Stimulated activated CD4-positive, alpha-beta T cell treated with anti-CD3 and anti-CD28 coated beads, Interleukin-15, amount 100 ng/mL, for 1 hour (primary cell): ENCODE measurements around the gene KHNYN.
A peak's percentile ranks its signal among the peaks of the same experiment; 100 is the strongest.
"Not testable (repeated sequence)": the region's sequence is repeated elsewhere in the genome, so short reads cannot be mapped to it uniquely, and the experiment has no call there.

ENCODE experiments used
- DNase-seq, 2 donors: peaks; one replicate each; pipeline ENCODE4 v3.0.0-alpha.2; 2020; ENCODE audit warnings: low read depth in 1 of 2, low spot score in 1 of 2

Gene KHNYN

DNA sequence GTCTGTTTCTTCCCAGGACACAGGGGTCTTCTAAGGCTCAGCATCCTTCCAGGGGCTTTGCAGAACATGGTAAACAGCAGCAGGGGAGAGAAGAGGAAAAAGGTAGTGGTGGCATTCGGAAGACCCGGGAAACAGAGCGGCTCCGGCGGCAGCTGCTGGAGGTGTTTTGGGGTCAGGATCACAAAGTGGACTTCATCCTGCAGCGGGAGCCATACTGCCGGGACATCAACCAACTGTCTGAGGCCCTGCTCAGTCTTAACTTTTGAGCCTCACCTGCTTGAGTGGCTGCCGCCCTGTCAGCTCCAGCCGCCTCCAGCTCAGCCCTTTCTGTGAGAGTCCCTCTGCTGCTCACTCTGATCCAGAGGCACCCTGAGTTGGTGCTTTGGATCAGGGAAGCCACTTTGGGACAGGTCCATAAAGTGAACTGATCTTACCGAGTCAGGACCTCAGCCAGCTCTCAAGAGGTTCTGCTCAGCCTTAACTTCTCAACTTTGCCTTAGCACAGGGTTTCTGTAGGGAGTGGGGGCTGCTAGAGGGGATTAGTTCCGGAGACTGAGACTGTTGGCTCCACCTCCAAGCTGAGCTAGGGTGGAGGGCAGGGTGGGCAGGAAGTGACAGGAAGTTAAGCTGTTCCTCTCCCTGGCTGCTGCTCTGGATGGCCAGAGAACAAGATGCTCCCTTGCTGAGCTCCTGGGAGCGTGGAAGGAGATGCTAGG is 7.4 kb downstream of the KHNYN start:
- no peak for DNase-seq

DNA sequence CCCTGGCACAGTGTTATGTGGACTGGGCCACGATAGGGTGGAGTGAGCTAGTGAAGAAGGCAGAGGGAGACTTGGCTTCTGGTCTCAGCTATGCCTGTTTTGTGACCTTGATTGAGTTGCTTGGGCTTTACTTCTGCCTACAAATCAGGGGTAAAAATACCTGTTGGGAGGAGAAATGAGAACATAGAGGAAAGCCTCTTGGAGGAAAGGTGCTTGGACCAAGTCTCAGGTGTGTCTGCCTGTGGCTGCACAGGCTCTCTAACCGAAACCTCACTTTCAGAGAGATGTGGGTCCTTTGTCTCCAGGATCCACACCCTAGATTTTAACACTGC is 7.9 kb downstream of the KHNYN start:
- DNase-seq, result no peak

DNA sequence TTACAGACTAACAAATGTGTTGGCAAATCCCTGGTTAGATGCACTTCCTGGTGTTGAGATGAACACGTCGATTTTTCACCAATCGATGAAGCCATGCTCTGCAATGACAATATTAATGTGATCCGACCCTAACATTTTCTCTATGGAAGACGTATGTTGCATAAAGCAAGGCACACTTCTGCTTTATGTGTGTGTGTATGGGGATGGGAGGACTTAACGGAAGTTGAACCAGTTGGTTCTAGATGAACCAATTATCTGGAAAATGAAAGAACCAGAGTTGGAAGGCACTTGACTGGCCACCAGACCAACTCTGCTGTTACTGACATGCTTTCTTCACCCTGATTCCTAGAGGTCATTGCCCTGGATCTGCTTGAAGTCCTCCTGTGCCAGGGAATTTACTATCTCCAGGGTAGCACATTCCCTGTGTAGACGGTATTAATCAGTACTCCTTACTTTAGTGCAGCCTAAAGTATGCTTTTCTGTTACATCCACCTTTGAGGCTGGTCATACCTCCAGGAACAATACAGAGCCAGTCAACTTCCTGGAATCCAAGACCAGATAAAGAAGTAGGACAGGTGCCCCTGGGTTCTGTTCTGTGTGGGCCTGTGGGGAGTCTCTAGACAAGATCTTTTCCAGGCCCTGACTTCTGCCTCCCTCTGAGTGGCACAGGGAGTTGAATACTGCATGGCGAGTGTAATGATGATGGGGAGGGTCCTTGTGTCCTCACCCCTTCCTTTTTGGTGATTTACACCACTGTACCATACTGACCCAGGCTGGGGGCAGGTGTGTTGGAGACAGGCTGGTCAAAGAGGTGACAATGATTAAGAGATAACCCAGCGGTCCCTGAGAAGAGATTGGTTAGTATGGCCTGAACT is 8.7 kb downstream of the KHNYN start:
- no peak for DNase-seq

DNA sequence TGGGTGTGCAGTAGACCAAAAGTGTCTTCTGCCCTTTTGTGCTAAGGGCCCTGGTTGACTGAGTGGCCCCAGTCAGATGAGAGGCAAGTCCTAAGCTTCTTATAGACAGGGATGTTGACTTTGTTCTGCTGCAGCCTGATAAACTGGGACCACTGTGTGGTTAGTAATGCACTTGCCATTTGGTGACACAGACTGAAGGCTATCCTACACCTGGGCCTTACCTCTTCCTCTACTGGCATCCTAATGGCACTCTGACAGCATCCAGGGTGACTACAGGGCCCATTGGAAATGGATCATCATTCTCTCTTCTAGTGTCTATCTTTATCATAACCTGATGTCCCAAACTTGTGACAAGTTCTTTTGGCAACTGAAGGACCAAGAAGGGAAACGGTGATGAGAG is 9.5 kb downstream of the KHNYN start:
- no peak for DNase-seq

DNA sequence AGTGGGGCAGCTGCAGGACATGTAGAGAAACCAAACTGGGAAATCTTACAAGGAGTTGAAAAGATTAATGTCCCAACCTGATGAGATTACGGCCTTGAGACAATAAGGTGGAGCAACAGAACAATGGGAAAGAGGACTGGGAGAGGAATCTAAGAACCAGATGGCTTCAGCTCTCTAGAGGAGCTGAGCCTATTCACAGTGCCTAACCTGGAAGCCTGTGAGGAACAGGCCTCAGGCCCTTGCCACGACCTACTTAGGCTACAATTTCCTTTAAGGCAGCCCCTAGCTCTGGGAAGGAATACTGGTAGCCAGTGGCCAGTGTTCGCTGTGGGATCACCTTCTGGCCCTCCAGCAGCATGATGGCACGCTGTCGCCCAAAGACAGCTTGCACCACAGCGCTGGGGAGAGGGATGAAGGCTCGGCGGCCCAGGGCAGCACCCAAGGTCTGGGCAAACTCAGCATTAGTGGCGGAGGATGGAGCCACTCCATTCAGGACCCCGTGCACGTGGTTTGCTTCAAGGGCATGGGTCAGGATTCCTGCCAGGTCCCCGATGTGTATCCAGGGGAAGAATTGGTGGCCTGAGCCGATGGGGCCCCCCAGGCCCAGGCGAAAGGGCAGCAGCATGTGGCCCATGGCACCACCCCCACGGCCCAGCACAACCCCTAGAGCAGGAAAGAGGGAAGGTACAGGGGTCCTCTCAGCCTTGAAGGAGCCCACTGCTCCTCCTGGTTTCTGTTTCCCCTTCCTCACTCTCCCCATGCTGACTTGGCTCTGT is 10.3 kb downstream of the KHNYN start:
- DNase-seq, result no peak

DNA sequence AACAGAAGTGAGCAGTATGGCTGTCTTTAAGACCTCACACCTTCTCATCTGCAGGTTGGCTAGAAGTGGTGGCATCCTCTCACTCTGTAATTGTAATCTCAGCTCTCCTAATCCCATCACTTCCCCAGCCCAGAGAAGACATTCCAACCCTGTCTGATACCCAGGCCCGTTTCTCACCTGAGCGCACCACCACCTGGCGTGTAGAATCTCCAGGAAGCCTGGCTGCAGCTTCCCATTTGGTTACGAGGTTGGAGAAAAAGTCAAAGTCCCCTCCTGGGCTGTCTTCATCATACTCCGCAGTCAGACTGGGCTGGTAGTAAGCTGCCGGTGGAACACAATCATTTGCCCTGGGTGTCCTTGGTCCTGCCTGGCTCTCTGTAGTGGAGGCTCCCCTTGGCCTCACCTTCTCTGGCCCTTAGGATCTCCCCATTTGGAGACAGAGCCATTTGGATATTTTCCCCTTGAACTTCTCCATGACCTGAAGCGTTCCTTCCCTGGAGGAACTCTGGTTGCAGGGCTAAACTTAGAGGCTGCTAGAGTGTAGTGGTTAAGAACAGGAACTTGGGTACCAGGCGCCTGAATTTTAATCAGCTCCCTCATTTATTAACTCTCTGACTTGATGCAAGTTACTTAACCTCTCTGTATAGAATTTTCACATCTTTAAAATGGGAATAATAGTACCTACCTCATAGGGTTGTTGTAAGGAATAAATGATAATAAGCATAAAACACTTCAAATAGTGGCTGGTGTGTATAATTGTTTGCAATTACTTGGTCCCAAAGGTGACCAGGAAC is 11.0 kb downstream of the KHNYN start:
- DNase-seq, result no peak

DNA sequence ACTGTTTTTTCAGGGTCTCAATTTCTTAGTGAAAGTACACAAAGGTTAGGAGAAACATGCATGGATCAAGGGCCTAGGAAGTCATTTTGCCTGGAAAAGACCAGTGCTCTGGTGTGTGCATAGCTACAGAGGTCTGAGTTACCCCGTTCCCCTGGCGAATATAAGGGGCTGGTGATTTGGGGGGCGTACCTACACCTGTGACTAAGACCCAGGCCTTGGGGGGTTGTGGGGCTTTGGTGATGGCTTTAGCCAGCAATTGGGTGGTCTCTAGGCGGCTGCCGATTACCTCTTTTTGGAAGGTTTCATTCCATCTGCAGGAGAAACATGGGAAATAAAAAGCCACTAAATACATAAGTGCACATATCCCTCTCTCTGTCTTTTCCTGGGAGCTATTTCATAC is 11.7 kb downstream of the KHNYN start:
- DNase-seq, result no peak

DNA sequence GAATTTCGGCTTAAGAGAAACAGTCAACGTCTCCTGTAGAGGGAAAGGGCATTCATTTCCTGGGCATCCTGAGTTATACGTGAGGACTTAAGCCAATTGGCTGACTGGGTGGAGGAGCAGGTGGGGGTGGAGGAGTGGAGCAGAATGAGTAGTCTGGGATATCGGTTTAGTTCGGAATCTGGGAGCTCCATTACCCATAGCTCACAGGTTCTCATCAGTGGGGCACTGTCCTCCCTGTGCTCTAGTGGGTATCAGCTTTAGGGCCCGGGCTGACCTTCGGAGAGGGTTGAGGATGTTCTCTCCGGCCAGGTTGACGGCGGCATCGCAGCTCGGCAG is 12.1 kb downstream of the KHNYN start:
- DNase-seq, result no peak

DNA sequence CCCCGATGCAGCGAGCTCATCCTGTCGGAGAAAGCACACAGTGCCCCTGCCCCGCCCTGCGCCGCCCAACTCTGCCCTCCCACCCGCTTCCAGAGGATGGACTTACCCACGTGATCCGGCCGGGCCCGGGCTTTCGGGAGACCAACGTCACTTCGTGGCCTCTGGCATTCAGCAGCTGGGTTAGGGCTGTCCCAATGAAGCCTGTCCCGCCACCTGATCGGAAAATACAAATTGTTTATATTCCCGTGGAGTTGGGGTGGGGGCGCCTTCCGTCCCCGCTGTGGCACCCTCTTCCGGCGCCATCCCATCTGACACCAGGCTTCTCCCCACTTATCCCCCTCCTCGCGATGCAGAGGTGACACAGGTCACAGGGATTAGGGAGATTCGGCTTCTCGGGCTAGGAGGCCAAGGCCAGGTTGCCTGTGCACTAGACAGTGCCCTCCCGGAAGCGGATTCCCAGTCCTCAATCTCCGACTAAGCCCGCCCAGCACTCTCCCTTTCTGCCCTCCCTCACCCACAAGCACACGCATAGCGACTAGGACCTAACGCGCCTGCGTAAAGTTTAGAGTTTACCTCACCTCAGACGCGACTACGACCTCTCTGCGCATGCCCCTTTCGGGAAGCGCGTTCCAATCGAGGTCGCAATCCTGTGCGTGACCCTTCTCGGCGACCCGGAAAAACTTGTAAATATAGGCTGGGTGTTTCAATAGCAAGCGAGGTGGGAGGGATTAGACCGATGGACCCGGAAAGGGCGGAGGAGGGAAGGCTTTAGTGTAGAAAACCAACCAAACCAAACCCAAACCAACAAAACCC is 12.7 kb downstream of the KHNYN start, which contains the start of gene SDR39U1:
Gene SDR39U1 (minus strand): TSS at position 537 of the 813 bp plus-strand sequence. CDS start 7 bp downstream, at position 530.
- peak; percentile 82 to 92 for DNase-seq

DNA sequence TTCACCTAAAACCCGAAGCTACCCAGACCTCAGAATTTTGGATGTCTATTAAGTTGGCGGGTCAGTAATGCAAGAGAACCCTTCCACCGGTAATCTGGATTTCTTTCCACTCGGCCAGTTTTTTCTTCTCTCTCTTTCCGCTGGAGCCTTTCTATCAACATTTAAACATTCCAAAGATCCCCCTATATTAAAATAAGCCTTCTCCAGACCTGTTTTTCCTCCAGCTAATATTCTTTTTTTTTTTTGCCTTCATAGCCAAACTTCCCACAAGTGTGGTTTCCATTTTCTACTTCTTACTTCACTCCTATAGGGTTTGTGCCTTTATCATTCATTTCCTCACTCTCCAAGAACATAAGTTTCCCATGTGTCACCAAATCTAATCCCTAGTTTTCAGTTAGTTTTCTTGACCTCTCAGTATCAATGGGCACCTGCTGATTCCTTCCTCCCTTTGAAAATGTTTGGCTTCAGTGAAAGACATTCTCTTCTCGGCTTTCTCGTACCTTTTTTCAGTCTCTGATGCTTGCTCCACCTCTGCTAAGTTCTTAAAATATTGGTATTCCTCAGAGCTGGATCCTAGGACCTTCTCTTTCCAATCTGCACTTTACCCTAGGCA is 13.4 kb downstream of the KHNYN start:
- no peak for DNase-seq

DNA sequence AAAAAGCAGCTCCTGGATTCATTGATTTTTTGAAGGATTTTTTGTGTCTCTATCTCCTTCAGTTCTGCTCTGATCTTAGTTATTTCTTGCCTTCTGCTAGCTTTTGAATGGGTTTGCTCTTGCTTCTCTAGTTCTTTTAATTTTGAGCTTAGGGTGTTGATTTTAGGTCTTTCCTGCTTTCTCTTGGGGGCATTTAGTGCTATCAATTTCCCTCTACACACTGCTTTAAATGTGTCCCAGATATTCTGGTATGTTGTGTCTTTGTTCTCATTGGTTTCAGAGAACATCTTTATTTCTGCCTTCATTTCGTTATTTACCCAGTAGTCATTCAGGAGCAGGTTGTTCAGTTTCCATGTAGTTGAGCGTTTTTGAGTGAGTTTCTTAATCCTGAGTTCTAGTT is 21.1 kb downstream of the KHNYN start:
- DNase-seq, result not testable (repeated sequence)

DNA sequence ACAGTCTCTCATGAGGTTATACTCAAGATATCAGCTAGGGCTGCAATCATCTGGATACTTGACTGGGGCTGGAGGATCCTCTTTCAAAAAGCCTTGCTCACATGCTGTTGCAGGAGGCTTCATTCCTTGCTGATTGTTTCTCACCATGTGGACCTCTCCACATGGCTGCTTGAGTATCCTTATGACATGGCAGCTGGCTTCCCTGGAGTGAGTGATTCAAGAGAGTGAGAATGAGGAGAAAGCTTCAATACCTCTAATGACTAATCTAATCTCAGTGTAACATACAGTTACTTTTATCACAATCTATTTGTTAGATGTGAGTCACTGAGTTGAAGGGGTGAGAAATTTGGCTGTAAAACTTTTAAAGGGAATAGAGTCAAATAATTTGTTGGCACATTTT is 27.2 kb downstream of the KHNYN start:
- DNase-seq, result no peak

DNA sequence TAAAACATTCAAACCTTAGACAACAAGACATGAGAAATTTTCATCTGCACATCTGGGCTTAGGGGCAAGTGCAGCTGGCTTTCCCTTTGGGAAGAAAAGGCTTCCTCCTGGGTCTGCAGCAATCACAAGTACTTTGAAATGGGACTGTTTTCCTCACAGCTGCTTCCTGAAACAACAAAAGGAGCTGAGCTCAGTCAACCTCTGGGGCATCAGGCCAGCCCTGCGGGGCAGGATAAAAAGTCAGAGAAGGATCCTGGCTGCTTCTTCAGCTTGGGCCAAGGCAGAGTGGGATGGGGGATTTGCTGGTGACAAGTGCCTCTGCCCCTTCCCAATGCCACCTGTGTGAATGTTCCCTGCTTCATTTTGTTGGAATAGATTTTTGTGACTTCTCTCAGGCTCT is 29.0 kb downstream of the KHNYN start:
- DNase-seq, result no peak

DNA sequence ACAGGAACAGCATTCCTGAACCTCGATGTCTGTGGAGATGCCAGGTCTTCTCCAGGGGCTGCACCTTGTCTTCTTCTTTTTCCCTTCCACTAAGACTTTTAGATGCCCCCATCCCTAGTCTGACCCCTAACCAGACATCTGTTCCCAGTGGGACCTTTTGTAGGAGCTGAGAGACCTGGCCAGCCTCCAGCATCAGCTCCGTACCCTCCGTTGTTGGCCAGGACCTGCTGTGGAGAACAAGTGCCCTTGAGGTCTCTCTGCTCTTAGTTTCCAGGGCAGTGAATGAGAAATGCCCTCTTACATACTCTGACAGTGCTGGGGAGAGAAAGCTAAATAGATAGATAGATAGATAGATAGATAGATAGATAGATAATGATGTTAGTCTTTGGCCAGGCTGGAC is 29.6 kb downstream of the KHNYN start:
- DNase-seq, result no peak

DNA sequence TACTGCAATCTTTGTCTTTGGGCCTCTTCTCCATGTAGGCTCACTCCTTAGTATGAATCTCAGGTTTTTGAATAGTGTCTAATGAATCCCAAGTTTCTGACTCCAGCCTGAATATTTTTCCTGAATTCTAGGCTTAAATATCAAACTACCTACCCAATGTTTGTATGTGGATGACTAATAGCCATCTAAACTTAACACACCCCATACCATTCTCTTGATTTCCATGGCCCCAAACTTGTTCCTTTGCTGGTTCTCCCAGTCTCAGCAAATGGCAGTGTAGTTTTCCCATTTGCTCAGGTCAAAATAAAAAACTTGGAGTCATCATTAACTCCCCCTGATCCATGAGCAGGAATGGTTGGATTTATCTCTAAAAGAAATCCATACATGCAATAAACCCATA is 31.6 kb downstream of the KHNYN start:
- DNase-seq, result no peak

DNA sequence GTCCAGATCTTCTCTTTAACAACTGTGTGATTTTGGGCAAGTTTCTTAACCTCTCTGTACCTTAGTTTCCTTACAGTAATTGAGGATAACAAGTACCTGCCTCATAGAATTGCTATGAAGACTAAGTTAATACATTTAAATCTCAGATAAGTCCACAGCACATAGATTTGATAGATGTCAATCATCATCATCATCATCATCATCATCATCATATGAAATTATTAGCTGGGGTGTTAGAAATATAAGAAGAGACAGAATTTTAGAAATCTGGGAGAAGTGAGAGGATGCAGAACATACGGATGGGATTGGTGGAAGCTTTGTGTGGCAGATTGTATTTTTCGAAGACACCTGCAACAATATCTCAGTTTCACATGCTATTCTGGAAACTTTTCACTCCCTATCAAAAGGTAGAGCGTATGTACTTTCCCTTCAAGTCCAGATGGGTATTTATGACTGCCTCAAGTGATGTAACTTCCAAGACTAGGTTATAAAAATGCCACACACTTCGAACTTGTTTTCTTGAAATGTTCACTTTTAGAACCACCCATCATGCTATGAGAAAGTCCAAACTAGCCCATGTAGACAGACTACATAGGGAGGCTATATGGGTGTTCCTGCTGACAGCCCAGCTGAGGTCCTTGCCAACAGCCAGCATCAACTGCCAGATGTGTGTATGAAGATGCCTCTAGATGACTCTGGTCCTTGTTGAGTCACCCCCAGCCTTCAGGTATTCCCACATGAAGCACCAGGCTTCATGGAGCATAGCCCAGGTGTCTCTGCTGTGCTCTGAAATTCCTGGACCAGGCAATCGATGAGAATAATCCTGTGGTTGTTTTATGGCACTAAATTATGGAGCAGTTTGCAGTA is 33.5 kb downstream of the KHNYN start:
- DNase-seq, result no peak

DNA sequence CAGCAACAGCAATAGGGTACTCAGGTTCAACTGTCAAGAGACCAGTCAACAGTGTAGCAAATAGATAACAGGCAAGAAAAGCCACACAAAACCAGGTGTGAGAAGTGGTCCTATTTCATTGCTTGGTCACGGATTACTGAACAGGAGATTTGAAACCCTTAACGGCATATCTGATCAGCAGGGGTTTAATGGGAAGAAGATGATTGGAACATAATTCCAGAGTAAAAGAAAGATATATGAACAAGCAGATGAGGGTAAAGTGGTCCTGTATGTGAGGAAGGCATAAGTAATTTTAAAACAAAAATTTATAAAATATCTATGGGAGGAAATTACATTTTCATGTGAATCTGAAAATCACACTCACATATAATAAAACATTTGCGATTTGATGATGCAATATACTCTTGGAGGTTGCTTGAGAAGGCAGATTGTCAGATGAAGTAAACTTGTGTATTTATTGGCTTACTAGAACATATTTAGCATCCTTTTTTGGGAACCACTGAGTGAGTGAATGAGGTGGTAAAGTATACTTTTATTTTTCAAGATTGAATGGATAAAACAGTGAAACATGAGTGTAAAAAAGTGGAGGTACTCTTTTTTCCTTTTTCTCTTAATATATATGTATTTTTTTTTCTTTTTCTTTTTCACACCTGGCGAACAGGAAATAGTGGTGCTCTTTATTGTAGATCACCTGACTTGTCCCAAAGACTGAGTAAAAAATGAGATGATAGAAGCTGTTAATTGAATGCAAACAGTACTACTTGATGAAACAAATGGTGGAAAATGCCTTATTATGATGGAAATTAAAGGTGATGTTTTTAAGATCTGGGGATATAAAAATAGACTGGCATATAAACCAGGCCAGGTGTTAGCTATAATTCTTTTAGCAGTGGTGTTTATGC is 34.4 kb downstream of the KHNYN start:
- DNase-seq, result no peak

DNA sequence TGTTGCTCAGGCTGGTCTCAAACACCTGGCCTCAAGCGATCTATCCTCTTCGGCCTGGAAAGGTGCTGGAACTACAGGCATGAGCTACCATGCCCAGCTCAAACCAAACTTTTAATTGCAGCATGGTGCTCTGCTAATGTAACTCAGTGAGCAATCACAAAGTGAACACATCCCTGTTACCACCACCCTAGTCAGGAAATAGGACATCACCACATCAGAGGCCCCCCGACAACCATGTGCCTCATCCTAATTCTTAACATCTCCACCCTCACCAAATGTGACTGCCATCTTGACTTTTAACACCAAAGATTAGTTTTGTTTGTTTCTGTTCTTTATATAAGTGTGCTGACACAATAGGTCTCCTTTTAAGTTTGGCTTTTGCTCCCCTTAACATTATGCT is 35.6 kb downstream of the KHNYN start:
- no peak for DNase-seq
